HUES48 (cell line): ENCODE measurements around the gene PLCL1.
"Not testable (repeated sequence)": the region's sequence is repeated elsewhere in the genome, so short reads cannot be mapped to it uniquely, and the experiment has no call there.

Experiments
- H3K27ac ChIP-seq: one replicate; pipeline ENCODE4 v1.7.0; 2013; ENCODE audit warnings: low read depth, low read length, inconsistent platforms
- H3K27me3 ChIP-seq: 2 replicates; pipeline ENCODE4 v1.6.1; 2013; ENCODE audit warnings: mild to moderate bottlenecking, low read length; ENCODE audit not compliant: control insufficient read depth, insufficient read depth
- H3K36me3 ChIP-seq: 2 replicates; pipeline ENCODE4 v1.6.1; 2013; ENCODE audit warnings: low read length; ENCODE audit not compliant: control insufficient read depth, insufficient read depth
- H3K4me1 ChIP-seq: 2 replicates; pipeline ENCODE4 v1.6.1; 2013; ENCODE audit warnings: mild to moderate bottlenecking, low read length; ENCODE audit not compliant: control insufficient read depth, insufficient read depth
- H3K4me3 ChIP-seq: 2 replicates; pipeline ENCODE4 v1.5.1; 2013; ENCODE audit warnings: mild to moderate bottlenecking, low read depth, low read length
- H3K9ac ChIP-seq: 2 replicates; pipeline ENCODE4 v1.6.1; 2013; ENCODE audit warnings: mild to moderate bottlenecking, low read depth, low read length, moderate library complexity
- H3K9me3 ChIP-seq: 2 replicates; pipeline ENCODE4 v1.6.1; 2013; ENCODE audit warnings: low read length; ENCODE audit not compliant: control insufficient read depth, insufficient read depth

The PLCL1 gene

GRCh38 chr2:198000417-198000816 lies 196.0 kb downstream of the PLCL1 start:
- Histone ChIP-seq H3K9me3 (no peaks in the 10 kb centered on the region), H3K27ac (no peak overlapping the region), H3K4me3 (no peak overlapping the region)

DNA sequence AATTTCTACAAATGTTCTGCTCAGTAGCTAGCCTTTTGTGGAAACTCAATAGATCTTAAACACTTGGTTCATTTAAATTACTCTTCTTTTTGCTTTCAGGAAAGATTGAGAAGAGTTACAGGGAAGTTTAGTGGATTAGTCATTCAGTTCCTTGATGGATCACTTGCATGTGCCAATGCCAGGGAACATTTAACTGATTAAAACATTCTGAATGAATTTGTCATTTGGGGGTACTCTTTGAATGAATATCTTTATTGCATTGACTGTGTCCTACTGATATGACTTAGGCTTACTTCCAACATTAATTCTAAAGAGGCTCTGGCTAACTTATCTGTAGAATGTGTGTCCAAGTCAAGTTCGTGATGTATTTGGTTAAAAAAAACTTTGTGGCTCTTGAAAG lies 199.8 kb downstream of the PLCL1 start:
- no peaks in the 10 kb centered on the region for H3K9me3 ChIP-seq
- H3K36me3 ChIP-seq: no peaks in the 10 kb centered on the region
- no peaks in the 10 kb centered on the region for H3K4me1 ChIP-seq
- no peaks in the 10 kb centered on the region for H3K27me3 ChIP-seq
- no peak overlapping the region for H3K27ac ChIP-seq
- H3K4me3 ChIP-seq: no peak overlapping the region
- no peak overlapping the region for H3K9ac ChIP-seq

More at GRCh38 chr2:198000417-198000816, 196.0 kb downstream of the PLCL1 start:
- no peak overlapping the region for H3K9ac ChIP-seq
- no peaks in the 10 kb centered on the region for H3K4me1 ChIP-seq
- H3K36me3 ChIP-seq: no peaks in the 10 kb centered on the region
- H3K27me3 ChIP-seq: no peaks in the 10 kb centered on the region

DNA sequence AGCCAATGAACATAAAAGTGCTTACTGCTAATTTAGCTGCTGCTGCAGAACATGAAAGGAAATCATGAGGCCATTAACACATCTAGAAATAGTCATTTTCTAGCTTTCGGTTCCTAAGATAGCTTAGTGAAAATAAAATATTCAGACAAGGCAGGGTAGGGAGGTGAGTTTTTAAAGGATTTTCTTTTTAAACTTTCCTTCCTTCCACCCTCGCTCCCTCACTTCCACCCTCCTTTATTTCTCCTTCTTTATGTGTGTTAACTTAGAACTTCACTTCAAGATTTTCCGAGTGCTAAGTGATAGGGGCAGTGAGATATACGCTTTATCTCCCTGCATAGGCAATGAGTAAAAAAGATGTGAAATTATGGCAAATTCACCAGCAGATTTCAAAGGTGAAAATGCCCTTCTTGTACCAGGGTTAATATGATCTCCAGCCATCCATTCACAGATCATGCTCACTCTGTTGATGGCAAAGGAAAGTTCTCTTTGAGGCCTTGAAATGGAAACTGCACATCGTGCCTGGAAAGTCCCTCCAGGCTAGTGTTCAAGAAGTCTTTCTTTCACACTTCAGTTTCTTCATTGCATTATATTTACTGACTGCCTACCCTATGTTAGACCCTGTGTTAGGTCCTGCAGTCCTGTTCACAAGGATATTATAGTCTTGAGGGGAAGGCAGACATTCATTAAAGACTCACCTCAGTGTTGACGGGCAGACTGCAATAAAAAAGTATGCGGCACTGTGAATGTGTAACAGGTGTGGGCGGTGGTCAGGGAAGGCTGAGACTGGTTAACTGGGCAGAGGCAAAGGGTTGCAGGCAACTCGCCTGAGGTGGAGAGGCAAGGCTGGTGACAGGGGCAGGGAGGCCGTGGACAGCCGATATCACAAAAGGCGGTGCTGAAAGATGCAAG lies 200.8 kb downstream of the PLCL1 start:
- Histone ChIP-seq H3K27me3 (no peaks in the 10 kb centered on the region), H3K27ac (no peak overlapping the region), H3K4me1 (no peaks in the 10 kb centered on the region), H3K4me3 (no peak overlapping the region), H3K9ac (no peak overlapping the region), H3K36me3 (no peaks in the 10 kb centered on the region), H3K9me3 (no peaks in the 10 kb centered on the region)

GRCh38 chr2:198006733-198007132 lies 202.3 kb downstream of the PLCL1 start:
- Histone ChIP-seq H3K9ac (no peak overlapping the region), H3K4me1 (no peaks in the 10 kb centered on the region), H3K36me3 (no peaks in the 10 kb centered on the region), H3K4me3 (no peak overlapping the region), H3K27me3 (no peaks in the 10 kb centered on the region), H3K27ac (no peak overlapping the region), H3K9me3 (no peaks in the 10 kb centered on the region)

DNA sequence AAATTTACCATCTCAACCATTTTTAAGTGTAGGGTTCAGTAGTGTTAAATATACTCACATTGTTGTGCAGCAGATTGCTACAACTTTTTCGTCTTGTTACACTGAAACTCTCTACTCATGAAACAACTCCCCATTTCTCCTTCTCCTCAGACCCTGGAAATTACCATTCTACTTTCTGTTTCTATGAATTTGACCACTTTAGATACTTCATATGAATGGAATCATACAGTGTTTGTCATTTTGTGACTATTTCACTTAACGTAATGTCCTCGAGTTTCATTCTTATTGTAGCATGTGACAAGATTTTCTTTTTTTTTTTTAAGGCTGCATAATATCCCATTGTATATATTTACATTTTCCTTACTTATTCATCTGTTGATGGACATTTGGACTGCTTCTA lies 203.8 kb downstream of the PLCL1 start:
- Histone ChIP-seq H3K27ac (no peak overlapping the region), H3K9ac (no peak overlapping the region), H3K4me3 (no peak overlapping the region), H3K27me3 (no peaks in the 10 kb centered on the region), H3K36me3 (no peaks in the 10 kb centered on the region), H3K4me1 (no peaks in the 10 kb centered on the region), H3K9me3 (no peaks in the 10 kb centered on the region)

DNA sequence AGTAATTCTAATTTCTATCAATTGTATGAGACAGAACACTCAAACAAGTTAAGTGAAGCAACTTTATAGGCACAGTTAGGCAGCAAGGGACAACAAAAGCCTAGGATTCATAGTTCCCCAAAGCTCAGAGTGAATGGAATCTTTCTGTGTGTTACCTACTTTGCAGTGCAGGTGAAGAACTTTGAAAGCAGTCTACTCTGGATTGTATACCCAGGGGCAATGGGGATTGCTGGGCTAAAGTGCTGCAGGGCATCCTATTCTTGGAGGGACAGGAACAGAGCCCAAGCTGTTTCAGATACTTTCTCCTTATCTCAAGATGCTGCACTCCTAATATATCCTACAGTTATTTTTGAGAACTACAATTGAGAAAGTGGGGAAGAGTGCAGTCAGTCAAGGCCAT lies 207.6 kb downstream of the PLCL1 start:
- H3K9me3 ChIP-seq: no peaks in the 10 kb centered on the region
- no peaks in the 10 kb centered on the region for H3K36me3 ChIP-seq
- H3K27me3 ChIP-seq: no peaks in the 10 kb centered on the region
- no peak overlapping the region for H3K4me3 ChIP-seq
- no peak overlapping the region for H3K9ac ChIP-seq
- H3K27ac ChIP-seq: no peak overlapping the region
- no peaks in the 10 kb centered on the region for H3K4me1 ChIP-seq

DNA sequence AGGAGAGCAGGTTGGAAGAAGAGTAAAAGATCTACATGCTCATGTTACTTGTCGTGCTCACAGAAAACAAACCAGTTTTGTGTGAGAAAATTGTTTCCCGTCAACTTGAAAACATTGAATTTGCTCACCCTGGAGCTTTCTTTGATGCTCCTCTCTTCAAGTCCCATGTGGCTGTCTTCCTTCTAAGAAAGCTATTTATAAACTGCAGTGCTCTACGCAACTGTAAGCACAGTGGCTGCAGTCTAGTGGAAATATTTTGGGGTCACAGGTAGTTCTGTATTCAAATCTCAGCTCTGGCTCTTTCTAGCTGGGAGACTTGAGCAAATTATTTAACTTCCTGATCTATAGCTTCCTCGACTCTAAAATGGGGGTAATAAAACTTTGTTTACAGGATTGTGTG lies 211.8 kb downstream of the PLCL1 start:
- Histone ChIP-seq H3K27ac (no peak overlapping the region), H3K36me3 (no peaks in the 10 kb centered on the region), H3K4me1 (no peaks in the 10 kb centered on the region), H3K27me3 (no peaks in the 10 kb centered on the region), H3K4me3 (no peak overlapping the region), H3K9ac (no peak overlapping the region), H3K9me3 (no peaks in the 10 kb centered on the region)

DNA sequence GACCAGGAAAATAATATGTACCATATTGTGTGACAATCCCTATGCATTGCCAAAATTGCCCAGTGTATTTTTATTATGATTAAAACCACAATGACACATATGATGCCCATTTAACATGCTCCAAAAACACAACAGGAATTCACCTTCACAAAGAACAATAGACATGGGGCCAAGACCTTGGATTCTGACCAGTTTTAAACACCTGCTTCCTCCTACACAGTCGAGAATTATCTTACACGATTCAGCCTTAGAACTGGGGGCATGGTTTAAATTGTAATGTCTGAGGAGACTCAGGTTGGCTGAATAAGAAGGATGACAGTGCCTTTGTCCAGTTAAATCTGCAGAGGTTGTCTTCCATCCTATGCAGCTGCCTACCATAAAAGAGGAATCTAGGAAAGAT lies 212.7 kb downstream of the PLCL1 start:
- Histone ChIP-seq H3K36me3 (no peaks in the 10 kb centered on the region), H3K9ac (no peak overlapping the region), H3K27me3 (no peaks in the 10 kb centered on the region), H3K4me1 (no peaks in the 10 kb centered on the region), H3K9me3 (no peaks in the 10 kb centered on the region), H3K4me3 (no peak overlapping the region), H3K27ac (no peak overlapping the region)

DNA sequence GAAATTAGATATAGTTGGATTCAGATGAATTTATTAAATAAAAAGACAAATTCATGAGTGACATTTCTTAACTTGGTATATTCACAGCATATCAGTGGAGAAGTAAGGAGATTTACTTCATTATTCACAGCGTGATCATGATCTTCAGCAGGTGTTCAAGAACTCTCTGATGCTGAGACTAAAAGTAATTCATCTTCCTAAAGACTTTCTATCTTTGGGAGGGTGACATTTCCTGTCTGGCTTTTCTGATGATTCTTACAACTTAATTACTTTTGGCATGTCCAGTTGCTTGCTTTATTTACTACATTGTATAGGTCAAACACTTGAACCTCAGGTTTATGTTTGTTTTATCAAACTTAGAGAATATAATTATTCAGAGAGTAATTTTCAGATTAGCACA lies 224.6 kb downstream of the PLCL1 start:
- H3K27ac ChIP-seq: no peak overlapping the region
- no peaks in the 10 kb centered on the region for H3K9me3 ChIP-seq
- no peaks in the 10 kb centered on the region for H3K27me3 ChIP-seq
- H3K36me3 ChIP-seq: no peaks in the 10 kb centered on the region
- H3K4me3 ChIP-seq: no peak overlapping the region
- H3K9ac ChIP-seq: no peak overlapping the region
- no peaks in the 10 kb centered on the region for H3K4me1 ChIP-seq

GRCh38 chr2:198029576-198029975 lies 225.2 kb downstream of the PLCL1 start:
- not testable (repeated sequence) for H3K36me3 ChIP-seq, H3K9me3 ChIP-seq

DNA sequence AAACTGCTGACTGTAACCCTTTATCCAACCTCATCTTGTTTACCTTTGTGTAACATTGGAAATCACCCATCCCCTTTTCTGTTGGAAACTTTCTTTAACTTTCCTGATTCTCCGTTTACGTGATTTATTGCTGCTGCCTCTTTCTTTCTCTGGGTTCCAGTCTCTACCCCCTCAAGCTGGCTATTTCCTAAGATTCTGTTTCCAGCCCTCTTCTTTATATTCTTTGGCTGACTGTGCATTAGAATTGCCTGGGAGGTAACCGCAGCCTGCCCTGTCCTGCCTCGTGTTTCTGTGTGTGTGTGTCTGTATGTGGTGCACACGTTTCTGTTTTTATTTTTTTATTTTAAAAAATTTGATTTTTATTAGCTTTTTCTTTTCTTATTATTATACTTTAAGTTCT lies 229.2 kb downstream of the PLCL1 start:
- Histone ChIP-seq H3K9ac (no peak overlapping the region), H3K4me1 (peaks cover 2% of the 10 kb centered on the region; the same call in 1 of the 2 replicates), H3K36me3 (no peaks in the 10 kb centered on the region), H3K27ac (no peak overlapping the region), H3K4me3 (no peak overlapping the region), H3K27me3 (no peaks in the 10 kb centered on the region), H3K9me3 (no peaks in the 10 kb centered on the region)

More at GRCh38 chr2:198029576-198029975, 225.2 kb downstream of the PLCL1 start:
- H3K4me3 ChIP-seq, H3K9ac ChIP-seq, H3K4me1 ChIP-seq, H3K27ac ChIP-seq, H3K27me3 ChIP-seq: not testable (repeated sequence)
